Colonic mucosa (tissue), 4 donors: ENCODE data around the gene PTPRN2. TPM values are rescaled to one million over a fixed set of nuclear protein-coding genes. Genes with fewer than 3 reads are reported as not detected.
"Not testable (repeated sequence)": the region's sequence is repeated elsewhere in the genome, so short reads cannot be mapped to it uniquely, and the experiment has no call there.

Experiments
- DNase-seq: peaks from one replicate; pipeline ENCODE4 v3.0.0-alpha.2; 2020
- H3K27ac ChIP-seq: fragments of 200-600 bp; one replicate; pipeline ENCODE4 v1.8.0; 2021
- H3K27me3 ChIP-seq: fragments of 200-600 bp; one replicate; pipeline ENCODE4 v1.8.0; 2021
- H3K36me3 ChIP-seq: fragments of 200-600 bp; one replicate; pipeline ENCODE4 v1.8.0; 2021
- H3K4me1 ChIP-seq: fragments of 200-600 bp; one replicate; pipeline ENCODE4 v1.8.0; 2021; ENCODE audit warnings: mild to moderate bottlenecking
- H3K4me3 ChIP-seq: fragments of 200-600 bp; one replicate; pipeline ENCODE4 v1.8.0; 2021
- H3K9ac ChIP-seq, 2 donors: one replicate each; pipeline ENCODE4 v1.7.0; 2013; ENCODE audit warnings: control low read depth in 2 of 2, low read depth in 2 of 2, low read length in 2 of 2
- H3K9me3 ChIP-seq: fragments of 200-600 bp; one replicate; pipeline ENCODE4 v1.8.0; 2021
- CTCF ChIP-seq: fragments of 200-600 bp; IDR thresholded peaks from one replicate; pipeline ENCODE4 v1.8.0; 2022; ENCODE audit warnings: antibody characterized with exemption, mild to moderate bottlenecking
- intact Hi-C: fragments of 100-400 bp; cut with DNase I; formaldehyde crosslinking; loops from one replicate; pipeline ENCODE4 v1.14.1; 2022
- total RNA-seq, 2 donors: library from RNA; stranded (reverse); fragmentation: NEBNext Ultra II Directional in 1 of 2; extraction: Animal tissue kit (Norgen Biotek cat#: 25700) in 1 of 2; gene quantifications; one replicate each; pipeline ENCODE4 v1.2.1, GENCODE V29; 2021
- donor health status: healthy.
- donor health status: DM: no; HTN: no; CAD: no.
- donor health status: DM: no; HTN: no; CAD: no.

The PTPRN2 gene
- total RNA-seq, 2 donors from 2014 or later, result 14.7 to 21.6 TPM

GRCh38 chr7:158299607-158300006, 288.0 kb downstream of the PTPRN2 start:
- H3K27ac ChIP-seq, result no peak overlapping the region
- intact Hi-C loops, result no loop called here
- H3K27me3 ChIP-seq, result no peaks in the 10 kb centered on the region
- no peak overlapping the region for H3K9ac ChIP-seq
- H3K4me3 ChIP-seq, result no peak overlapping the region
- H3K36me3 ChIP-seq, result no peaks in the 10 kb centered on the region
- no peaks in the 10 kb centered on the region for H3K9me3 ChIP-seq
- no peak for DNase-seq
- H3K4me1 ChIP-seq, result no peaks in the 10 kb centered on the region
- TF ChIP-seq CTCF, result no peak

- no peak overlapping the region for H3K9ac ChIP-seq
- intact Hi-C loops, result no loop called here
- DNase-seq, result no peak
- TF ChIP-seq CTCF, result no peak
- H3K27me3 ChIP-seq, result no peaks in the 10 kb centered on the region
- no peaks in the 10 kb centered on the region for H3K36me3 ChIP-seq
- H3K9me3 ChIP-seq, result no peaks in the 10 kb centered on the region
- H3K27ac ChIP-seq, result no peak overlapping the region
- no peak overlapping the region for H3K4me3 ChIP-seq
- no peaks in the 10 kb centered on the region for H3K4me1 ChIP-seq
These were observed 290.9 kb downstream of the PTPRN2 start for GRCh38 chr7:158296798-158297104.

GRCh38 chr7:158295966-158296797, 291.4 kb downstream of the PTPRN2 start:
- Histone ChIP-seq H3K9me3 (no peaks in the 10 kb centered on the region), H3K36me3 (no peaks in the 10 kb centered on the region), H3K27me3 (no peaks in the 10 kb centered on the region), H3K9ac (no peak overlapping the region), H3K27ac (no peak overlapping the region), H3K4me1 (no peaks in the 10 kb centered on the region), H3K4me3 (no peak overlapping the region)
- intact Hi-C loops, result no loop called here
- no peak for DNase-seq
- no peak for TF ChIP-seq CTCF

- H3K36me3 ChIP-seq, H3K4me1 ChIP-seq, DNase-seq, H3K9ac ChIP-seq, H3K4me3 ChIP-seq, H3K27me3 ChIP-seq, intact Hi-C loops, H3K27ac ChIP-seq, H3K9me3 ChIP-seq: not testable (repeated sequence)
These were observed 293.0 kb downstream of the PTPRN2 start for GRCh38 chr7:158294468-158295215.

- H3K27ac ChIP-seq, result no peak overlapping the region
- H3K9ac ChIP-seq, result no peak overlapping the region
- no peaks in the 10 kb centered on the region for H3K4me1 ChIP-seq
- H3K9me3 ChIP-seq, result no peaks in the 10 kb centered on the region
- no peaks in the 10 kb centered on the region for H3K36me3 ChIP-seq
- no peak for TF ChIP-seq CTCF
- no peak overlapping the region for H3K4me3 ChIP-seq
- H3K27me3 ChIP-seq, result no peaks in the 10 kb centered on the region
- no peak for DNase-seq
- intact Hi-C loops, result no loop called here
These were observed 294.7 kb downstream of the PTPRN2 start for GRCh38 chr7:158292948-158293347.

- no peaks in the 10 kb centered on the region for H3K9me3 ChIP-seq
- no peak for DNase-seq
- no peak for TF ChIP-seq CTCF
- H3K27ac ChIP-seq, result no peak overlapping the region
- no peak overlapping the region for H3K4me3 ChIP-seq
- H3K27me3 ChIP-seq, result no peaks in the 10 kb centered on the region
- H3K4me1 ChIP-seq, result no peaks in the 10 kb centered on the region
- intact Hi-C loops, result no loop called here
- H3K36me3 ChIP-seq, result no peaks in the 10 kb centered on the region
- no peak overlapping the region for H3K9ac ChIP-seq
These were observed 295.6 kb downstream of the PTPRN2 start for GRCh38 chr7:158291998-158292397.
